Spleen (tissue), 7 donors: ENCODE data around the gene MAP3K19.

Experiments used
- POLR2A ChIP-seq, 3 donors: fragments of 450-650 bp; IDR thresholded peaks; one replicate each; pipeline ENCODE4 v1.5.1; 2017; ENCODE audit warnings: antibody characterized with exemption in 3 of 3, mild to moderate bottlenecking in 1 of 3
- TF ChIP-seq, protein P1 (sequence below), 11 experiments: fragments of 200-600 bp in 7 of 11; fragments of 450-650 bp in 4 of 11; sonication (generic) in 4 of 11; IDR thresholded peaks in 8 of 11; conservative IDR thresholded peaks in 3 of 11; 1 replicate in 7 of 11; 2 replicates in 4 of 11; pipeline versions ENCODE4 v1.4.0 to v1.8.0; 2016 to 2021; ENCODE audit warnings: antibody characterized with exemption in 11 of 11, inconsistent platforms in 4 of 11, mild to moderate bottlenecking in 1 of 11
- donor health status: DM: no; HTN: no; CAD: no; lungs with moderate emphysema.
- donor health status: DM: no; HTN: no; CAD: no.
- donor health status: DM: no; HTN: no; CAD: no.

DNA sequence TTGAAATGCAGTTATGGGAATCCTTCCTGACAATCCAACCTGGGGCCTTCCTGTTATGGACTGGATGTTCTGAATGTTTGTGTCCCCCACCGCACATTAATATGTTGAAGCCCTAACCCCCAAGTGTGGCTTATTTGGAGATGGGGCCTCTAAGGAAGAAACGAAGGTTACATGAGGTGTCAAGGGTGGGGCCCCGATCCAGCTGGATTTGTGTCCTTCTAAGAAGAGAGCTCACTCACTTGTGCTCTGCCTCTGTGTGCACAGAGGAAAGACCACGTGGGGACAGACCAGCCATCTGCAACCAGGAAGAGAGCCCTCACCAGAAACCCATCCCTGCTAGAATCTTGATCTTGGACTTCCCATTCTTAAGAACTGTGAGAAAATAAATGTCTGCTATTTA lies 44.4 kb downstream of the MAP3K19 start:
- no peak for TF ChIP-seq POLR2A (IDR thresholded peaks at IDR 0.05)
- TF ChIP-seq, protein P1, sequence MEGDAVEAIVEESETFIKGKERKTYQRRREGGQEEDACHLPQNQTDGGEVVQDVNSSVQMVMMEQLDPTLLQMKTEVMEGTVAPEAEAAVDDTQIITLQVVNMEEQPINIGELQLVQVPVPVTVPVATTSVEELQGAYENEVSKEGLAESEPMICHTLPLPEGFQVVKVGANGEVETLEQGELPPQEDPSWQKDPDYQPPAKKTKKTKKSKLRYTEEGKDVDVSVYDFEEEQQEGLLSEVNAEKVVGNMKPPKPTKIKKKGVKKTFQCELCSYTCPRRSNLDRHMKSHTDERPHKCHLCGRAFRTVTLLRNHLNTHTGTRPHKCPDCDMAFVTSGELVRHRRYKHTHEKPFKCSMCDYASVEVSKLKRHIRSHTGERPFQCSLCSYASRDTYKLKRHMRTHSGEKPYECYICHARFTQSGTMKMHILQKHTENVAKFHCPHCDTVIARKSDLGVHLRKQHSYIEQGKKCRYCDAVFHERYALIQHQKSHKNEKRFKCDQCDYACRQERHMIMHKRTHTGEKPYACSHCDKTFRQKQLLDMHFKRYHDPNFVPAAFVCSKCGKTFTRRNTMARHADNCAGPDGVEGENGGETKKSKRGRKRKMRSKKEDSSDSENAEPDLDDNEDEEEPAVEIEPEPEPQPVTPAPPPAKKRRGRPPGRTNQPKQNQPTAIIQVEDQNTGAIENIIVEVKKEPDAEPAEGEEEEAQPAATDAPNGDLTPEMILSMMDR (IDR thresholded peaks at IDR 0.05 in 8 of 11, conservative IDR thresholded peaks at IDR 0.05 in 3 of 11), result no peak
